HuH-7.5 (cell line): Measurements from ENCODE around the gene WDR41.

ENCODE experiments used
- DNase-seq: peaks from one replicate; pipeline ENCODE4 v3.0.0; 2011; ENCODE audit warnings: low spot score

Gene WDR41

DNA sequence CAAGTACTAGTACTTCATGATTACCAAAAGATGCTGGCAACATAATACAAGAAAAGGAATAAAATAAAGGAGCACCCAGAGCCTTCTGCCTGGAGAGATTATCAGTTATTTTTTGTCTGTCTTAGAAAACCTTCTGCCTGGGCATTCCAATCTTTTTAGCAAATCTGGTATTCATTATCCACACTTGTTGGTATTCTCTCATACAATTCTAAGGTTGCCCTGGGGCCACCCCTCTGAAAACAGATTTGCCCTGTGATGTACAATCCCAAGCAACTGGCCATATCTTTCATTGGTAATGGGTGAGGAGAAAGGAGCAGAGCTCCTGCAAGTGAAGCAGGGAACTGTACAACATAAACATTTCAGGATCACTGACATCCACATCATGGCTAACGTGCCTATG is 47.8 kb downstream of the WDR41 start:
- DNase-seq, result no peak

DNA sequence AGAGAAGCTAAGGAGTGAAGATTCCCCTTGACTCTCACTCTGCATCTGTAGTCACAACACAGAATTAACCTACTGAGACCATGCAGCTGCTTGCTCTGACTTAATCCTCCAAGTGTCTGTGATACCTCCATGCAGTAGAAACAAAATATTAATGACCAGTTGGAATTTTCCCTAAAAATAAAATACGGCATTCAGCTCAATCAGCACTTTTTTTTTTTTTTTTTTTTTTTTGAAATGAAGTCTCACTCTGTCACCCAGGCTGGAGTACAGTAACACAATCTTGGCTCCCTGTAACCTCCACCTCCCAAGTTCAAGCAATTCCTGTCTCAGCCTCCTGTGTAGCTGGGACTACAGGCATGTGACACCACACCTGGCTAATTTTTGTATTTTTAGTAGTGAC is 48.4 kb downstream of the WDR41 start:
- DNase-seq, result no peak

DNA sequence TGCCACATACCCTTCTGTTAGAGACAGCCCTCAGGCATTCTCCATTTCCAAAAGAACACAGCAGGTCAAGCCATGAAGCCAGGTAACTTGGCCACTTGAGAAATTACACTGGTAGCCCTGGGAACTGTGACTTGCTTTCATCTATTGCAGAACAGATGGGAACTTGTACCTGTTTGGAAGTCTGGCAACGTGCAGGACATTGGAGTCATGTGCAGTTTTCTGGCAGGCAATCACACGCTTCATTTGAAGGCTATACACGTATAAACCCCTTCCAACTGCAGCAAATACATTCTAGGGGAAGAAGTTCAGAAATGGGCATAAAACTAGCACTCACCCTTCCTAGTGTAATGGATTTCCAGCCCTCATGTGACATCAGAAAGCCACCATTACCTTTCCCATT is 54.0 kb downstream of the WDR41 start:
- no peak for DNase-seq

DNA sequence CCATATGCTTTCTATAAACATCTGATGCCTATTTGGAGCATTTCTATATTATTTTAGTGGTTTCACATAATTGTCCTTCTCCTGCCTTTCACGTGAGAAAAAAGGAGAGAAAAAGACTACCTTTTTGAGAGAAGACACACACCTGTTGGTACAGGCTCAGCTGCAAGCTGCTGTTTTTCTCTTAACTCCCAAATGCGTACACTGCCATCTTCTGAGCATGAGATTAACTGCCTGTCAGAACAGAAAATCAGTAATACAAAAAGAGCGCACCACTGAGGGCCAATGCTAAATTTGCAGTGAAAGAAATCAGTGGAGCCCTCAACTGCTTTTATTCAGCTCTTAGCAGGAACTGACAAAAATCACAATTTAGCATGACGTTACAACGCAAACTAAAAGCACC is 54.9 kb downstream of the WDR41 start:
- peak; percentile 15 for DNase-seq

DNA sequence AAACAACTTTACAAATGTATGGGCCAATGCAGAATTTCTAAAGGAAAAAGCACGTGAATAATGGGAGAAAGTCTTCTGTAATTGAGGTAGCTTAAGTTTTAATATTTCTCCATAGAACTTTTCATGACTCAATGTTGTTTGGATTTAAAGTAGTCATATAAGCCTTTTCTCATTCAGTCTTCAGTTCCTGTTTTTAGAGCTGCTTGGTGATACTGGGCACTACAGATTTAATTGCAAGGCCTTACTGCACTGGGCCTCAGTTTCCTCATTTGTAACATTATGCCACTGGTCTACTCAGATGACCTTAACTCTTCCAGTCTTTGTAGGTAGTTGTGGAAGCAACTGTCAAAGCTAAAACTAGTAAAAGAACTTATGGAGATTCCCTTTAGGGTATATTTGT is 60.4 kb downstream of the WDR41 start:
- DNase-seq, result no peak

DNA sequence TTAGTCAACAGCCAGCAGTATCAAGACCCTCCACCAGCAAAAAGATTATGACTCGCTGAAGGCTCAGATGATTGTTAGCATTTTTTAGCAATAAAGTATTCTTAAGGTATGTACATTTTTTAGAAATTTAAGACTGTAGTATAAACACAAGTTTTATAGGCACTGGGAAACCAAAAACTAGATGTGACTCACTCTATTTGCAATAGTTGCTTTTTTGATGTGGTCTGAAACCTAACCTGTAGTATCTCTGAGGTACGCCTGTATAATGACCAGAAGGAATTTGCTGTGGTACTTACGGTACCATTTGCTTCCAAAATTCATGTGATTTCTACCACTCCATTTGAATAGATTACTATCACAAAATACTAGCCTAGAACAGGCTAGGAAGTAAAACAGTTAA is 60.8 kb downstream of the WDR41 start:
- no peak for DNase-seq

DNA sequence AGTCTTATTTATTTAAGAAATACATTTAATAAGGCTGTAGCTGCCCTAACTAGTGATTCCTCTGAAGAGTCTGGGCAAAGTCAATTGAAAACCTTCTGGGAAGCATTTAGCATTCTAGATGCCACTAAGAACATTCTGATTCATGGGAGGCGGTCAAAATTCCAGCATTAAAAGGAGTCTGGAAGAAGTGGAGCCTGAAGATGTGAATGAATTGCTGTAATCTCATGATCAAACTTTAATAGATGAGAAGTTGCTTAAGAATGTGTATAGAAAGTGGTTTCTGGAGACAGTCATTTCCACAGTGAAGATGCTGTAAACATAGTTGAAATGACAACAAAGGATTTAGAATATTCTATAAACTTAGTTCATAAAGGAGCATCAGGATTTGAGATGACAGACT is 61.4 kb downstream of the WDR41 start:
- no peak for DNase-seq

DNA sequence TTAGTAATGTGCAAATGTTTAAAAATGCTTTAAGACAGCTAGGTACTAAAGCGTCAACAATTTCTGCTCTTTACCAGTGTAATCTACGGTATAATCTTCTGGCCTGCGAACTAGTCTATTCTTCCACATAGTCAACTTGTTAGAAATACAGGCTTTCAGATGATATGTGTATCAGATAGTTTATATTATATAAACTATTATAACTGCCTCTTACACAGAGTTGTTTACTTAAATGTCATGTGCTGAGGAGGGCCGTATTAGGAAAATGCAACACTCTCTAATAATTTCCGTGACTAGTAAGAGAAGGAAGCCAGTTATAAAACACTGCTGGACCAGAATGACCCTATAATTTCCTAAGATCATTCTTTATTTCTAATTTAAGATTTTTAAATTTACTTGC is 63.6 kb downstream of the WDR41 start:
- DNase-seq, result no peak

DNA sequence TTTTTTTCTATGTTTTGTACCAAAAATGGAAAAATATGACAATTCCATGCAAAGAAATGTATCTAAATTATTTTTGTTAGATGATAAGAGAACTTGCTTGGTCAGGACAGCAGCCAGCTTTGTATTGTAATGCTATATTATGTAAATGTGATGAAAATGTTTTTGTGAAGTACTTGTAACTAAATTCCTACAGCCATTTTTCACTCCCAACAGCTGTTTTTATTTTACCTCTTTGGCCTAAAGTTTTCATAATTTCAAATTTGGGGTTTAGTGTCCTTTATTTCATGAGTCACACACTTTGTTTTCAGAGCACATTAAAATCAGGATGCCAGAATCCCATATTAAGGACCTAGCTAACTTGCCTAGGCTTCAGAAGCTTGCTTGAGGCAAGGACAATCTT is 64.1 kb downstream of the WDR41 start:
- no peak for DNase-seq

DNA sequence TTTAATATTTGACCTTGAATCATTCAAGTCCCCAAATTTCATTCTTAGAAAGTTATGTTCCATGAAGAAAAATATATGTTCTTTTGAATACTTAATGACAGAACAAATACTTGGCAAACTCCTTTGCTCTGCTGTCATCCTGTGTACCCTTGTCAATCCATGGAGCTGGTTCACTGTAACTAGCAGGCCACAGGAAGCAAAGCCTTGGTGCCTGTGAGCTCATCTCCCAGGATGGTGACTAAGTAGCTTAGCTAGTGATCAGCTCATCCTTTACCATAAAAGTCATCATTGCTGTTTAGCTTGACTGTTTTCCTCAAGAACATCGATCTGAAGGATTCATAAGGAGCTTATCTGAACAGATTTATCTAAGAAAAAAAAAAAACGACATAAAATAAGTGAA is 65.4 kb downstream of the WDR41 start:
- no peak for DNase-seq

DNA sequence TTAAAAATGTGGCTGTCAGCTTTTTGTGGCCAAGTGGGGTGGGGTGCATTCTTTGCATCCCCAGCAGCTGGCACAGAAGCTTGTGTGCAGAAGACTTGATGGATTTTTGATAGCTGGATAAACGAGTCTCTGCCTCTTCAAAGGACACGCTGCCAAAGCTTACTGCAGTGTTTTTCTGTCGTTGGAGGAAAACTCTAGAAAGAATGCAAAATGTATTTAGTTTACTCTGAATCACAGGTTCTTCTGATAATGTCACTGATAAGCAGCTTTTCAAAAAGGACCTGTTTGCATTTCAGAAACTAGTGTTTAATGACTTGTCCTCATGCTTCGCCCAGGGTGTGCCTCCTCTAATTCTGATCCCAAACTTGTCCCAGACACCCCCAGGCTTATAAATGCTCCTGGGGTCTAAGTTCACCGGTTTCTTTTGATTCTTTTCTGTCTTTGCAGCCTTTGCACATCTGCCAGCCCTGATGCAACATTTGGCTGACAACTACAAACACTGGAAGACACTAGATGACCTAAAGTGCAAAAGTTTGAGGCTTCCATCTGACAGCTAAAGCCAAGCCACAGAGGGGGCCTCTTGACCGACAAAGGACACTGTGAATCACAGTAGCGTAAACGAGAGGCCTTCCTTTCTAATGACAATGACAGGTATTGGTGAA is 66.0 kb downstream of the WDR41 start:
- DNase-seq, result no peak

DNA sequence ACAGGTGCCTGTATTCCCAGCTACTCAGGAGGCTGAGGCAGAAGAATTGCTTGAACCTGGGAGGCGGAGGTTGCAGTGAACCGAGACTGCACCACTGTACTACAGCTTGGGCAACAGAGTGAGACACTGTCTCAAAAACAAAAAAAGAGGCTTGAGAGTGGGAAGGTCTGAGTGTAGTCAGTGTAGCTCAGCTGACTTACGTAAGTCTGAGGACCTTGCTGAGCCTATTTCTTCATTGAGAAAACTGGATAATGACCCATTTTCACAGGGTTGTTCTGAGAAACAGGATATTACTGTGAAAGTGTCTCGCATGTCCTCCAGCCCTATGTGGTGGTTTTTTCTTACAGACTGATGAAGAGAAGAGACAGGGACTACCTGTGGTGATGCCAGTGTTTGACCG is 66.7 kb downstream of the WDR41 start:
- no peak for DNase-seq

DNA sequence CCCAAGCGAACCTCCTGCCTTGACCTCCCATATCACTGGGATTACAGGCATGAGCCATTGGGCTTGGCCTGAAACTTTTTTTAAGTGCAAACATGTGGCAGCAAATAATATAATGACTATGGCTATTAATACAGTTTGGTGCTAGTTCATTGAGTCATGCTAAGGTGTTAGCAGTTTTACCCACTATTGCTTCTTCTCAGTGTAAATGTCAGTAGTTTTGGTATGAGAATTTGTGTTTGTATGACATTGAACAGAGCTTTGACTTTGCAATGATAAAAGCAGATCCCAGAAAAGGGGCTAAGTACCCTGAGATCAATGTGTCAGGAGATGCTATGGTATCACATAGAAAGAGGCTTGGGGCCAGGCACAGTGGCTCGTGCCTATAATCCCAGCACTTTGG is 67.2 kb downstream of the WDR41 start:
- DNase-seq, result no peak

DNA sequence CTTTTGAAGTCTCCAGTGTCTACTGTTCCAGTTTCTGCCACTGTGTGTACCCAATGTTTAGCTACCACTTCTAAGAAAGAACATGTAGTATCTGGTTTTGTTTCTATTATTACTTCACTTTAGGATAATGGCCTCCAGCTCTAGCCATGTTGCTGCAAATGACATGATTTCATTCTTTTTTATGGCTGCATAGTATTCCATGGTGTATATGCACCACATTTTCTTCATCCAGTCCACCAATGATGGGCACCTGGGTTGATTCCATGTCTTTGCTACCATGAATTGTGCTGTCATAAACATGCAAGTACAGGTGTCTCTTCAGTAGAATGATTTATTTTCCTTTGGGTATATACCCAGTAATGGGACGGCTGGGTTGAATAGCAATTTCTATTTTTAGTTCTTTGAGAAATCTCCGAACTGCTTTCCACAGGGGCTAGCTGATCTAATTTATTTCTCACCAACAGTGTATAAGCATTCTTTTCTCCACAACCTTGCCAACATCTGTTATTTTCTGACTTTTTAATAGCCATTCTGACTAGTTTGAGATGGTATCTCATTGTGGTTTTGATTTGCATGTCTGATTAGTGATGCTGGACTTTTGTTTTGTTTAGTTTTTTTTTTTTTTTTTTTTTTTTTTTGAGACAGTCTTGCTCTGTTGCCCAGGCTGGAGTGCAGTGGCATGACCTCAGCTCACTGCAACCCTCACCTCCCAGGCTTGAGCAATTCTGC is 68.9 kb downstream of the WDR41 start:
- DNase-seq, result no peak

DNA sequence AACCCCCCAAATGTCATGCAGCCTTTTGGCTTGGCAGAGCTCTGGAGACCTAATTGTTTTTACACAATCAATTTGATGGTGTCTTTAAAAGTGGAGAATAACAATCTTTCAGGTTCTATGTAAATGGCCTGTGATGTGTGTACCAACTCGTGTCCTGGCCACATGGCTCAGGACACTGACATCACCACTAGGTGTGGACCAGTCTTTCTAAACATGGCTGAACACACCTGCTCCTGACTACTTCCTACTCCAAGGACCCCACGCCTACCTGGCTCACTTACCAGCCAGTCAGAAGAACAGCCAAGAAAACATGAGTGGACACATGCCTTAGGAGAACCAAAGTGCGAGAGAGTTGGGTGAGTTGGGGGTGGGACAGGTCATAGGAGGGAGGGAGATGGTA is 71.2 kb downstream of the WDR41 start:
- DNase-seq, result no peak

DNA sequence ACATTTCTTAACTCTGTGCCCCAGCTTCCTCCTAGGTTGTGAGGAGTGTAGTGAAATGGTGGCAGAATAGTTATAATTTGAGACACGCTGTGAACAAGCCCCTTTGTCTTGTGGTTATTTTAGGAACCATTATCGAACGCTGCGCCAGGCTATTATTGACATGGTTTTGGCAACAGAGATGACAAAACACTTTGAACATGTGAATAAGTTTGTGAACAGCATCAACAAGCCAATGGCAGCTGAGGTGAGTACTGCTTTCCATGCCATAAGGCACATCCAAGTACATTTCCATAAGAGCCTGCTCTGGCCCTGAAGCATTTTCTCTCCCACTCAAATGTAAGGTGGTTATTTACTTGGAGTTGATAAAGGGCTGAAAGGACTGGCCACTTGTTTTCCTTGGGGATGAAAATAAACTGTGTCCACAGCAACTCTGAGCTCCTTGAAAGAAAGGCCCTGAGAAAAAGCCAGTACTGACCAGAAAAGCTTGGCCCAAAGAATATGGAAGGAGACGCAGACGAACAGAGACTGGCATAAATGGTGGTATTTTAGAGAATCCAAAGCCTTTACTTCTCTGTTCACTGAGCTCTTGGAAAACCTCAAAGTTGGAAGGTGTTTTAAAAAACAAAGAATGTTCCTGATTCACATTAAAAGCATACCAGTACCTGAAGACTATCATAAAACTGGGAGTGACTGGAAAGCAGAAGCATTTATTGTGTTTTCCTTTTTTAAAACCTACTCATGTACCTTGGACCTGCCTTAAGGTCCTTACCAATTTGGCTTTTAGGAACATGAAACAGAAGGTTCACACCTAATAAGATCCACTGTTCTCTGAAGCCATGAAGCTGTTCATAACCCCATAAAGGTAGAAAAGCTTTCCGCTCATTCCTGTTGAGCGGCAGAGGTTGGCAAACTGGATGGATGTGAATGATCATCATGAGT is 72.2 kb downstream of the WDR41 start:
- DNase-seq, result no peak

DNA sequence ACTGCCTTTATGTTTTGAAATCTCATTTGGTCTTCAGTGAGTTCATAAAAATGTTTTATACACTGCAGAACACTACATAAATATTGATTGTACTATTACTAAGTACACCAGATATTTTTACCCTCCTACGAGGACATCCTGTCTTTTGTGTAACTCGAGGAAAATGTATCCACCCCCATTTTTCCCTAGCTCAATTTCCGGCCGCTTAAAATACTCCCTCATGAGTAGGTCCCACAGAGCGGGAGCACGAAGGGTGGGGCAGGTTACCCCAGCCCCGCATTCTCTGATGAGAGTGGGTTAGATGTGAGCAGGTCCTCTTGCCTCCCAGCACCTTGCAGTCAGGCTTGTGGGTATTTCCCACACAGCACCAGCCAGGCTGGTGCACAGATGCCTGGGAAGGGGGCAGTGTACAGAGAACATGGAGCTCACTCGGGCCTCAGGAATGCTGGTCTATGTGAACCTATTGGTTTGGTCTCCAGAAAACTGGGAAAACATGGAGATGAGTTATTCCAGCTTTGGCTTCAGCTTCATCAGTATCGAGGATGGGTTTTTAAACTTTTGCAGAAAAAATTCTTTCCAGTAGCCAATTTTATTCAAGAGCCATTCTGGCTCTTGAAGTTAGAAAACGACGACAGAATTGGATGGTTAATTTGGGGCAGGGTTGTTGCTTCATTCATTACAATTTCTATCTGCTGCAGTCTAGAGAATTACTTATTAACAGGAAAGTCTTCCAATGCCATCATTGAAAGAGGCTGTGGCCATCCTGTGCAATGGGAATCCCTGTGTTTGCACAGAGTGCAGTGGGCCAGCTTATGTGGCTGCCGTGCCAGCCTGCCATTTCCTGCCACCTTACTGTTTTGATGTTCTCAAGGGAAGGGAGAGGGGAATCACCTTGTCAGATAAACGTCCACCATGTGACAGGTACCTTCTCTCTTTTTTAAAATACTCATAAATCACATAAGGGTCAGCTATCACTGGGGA is 73.2 kb downstream of the WDR41 start:
- no peak for DNase-seq

DNA sequence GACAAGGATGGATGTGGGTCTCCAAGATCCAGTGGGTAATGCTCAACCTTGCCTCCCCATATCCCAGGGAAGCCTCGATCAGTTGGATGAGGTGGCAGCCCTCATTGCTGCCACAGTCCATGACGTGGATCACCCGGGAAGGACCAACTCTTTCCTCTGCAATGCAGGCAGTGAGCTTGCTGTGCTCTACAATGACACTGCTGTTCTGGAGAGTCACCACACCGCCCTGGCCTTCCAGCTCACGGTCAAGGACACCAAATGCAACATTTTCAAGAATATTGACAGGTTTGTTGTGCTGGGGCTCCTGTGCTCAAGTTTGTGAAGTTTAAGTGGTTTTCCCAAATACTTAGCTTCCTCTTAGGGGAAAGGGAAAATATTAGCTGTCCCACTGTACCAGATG is 74.0 kb downstream of the WDR41 start:
- DNase-seq, result no peak

DNA sequence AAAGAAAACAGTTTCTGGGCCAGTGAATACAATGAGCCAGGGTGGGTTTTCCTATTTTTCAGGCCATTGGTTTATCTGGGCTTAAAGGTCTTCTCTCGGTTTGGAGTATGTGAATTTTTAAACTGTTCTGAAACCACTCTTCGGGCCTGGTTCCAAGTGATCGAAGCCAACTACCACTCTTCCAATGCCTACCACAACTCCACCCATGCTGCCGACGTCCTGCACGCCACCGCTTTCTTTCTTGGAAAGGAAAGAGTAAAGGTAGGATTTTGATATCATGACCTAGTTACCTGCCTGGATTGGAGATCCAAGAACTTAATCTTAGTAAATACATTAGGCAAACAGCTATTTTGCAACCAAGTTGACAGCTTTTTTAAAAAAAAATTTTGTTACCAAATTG is 79.1 kb downstream of the WDR41 start:
- no peak for DNase-seq

DNA sequence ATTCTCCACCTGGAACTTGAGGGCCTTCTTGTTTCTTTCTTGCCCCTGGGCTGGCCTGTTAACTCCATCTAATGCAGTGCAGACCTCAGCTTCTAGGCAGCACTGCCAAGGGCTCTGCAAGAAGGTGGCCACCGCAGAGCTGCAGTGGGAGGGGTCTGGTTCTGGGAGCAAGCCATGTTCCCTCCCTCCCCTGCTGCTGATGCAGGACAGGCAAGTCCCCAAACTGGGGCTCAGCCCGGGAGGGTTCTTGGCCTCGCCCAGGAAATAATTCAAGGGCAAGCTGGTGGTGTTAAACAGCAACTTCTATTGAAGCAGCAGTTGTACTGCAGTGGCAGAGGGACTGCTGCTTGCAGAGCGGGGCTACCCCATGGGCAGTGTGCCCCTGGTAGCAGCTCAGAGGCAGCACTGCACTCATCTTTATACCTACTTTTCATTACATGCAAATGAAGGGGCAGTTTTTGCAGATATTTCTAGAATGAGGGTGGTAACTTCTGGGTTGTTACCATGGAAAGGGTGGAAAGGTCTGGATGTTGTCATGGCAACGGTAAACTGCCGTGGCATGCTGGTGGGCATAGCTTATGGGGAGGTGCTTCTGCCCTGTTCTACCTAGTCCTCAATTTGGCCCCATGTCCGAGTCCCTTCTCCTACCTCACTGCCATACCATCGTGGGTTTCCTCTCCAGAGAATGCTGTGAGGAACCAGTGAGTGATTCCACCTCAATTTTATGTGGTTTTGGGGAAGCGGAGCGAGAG is 82.1 kb downstream of the WDR41 start:
- DNase-seq, result no peak

DNA sequence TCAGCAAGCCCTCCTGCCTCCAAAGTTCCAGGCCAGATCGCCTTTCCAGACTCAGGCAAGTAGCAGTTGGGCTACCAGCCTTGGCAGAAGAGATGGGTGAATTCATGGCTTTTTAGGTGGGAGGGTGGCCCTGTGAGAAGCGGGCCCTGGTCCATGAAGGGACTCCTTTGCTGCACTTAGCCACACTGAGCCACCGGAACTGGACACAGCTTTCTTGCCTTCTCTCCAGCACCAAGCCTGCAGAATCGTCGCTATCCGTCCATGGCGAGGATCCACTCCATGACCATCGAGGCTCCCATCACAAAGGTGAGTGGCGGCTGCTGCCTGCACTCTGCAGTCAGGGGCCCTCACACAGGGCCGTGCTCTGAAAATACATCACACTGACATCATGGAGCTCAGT is 85.0 kb downstream of the WDR41 start:
- no peak for DNase-seq
